KG1 (cell line): ENCODE results near the gene CDK19.
"Not testable (repeated sequence)": the region's sequence is repeated elsewhere in the genome, so short reads cannot be mapped to it uniquely, and the experiment has no call there.

Experiments used
- DNase-seq: peaks from one replicate; lab custom pipeline; 2025; lab: John Stamatoyannopoulos, UW

Gene CDK19

GRCh38 chr6:110813338-110814101 is 1.7 kb downstream of the CDK19 start:
- no peak for DNase-seq

- no peak for DNase-seq
These were observed 2.5 kb downstream of the CDK19 start for GRCh38 chr6:110812719-110813118.

GRCh38 chr6:110810896-110811586 is 4.2 kb downstream of the CDK19 start:
- no peak for DNase-seq

- DNase-seq: no peak
These were observed 5.5 kb downstream of the CDK19 start for GRCh38 chr6:110809792-110810191.

- not testable (repeated sequence) for DNase-seq
These were observed 13.1 kb downstream of the CDK19 start for GRCh38 chr6:110802175-110802574.

- no peak for DNase-seq
These were observed 14.5 kb downstream of the CDK19 start for GRCh38 chr6:110800839-110801196.

GRCh38 chr6:110800196-110800838 is 15.0 kb downstream of the CDK19 start:
- no peak for DNase-seq

- no peak for DNase-seq
These were observed 15.6 kb downstream of the CDK19 start for GRCh38 chr6:110799655-110800054.

GRCh38 chr6:110799189-110799588 is 16.1 kb downstream of the CDK19 start:
- no peak for DNase-seq

GRCh38 chr6:110795271-110795670 is 20.0 kb downstream of the CDK19 start:
- DNase-seq: no peak

- DNase-seq: no peak
These were observed 28.6 kb downstream of the CDK19 start for GRCh38 chr6:110786696-110787095.

GRCh38 chr6:110786271-110786670 is 29.0 kb downstream of the CDK19 start:
- no peak for DNase-seq

GRCh38 chr6:110784610-110784979 is 30.7 kb downstream of the CDK19 start:
- DNase-seq: no peak

GRCh38 chr6:110781522-110782214 is 33.6 kb downstream of the CDK19 start:
- no peak for DNase-seq

- no peak for DNase-seq
These were observed 36.9 kb downstream of the CDK19 start for GRCh38 chr6:110778333-110778732.

GRCh38 chr6:110777636-110778035 is 37.6 kb downstream of the CDK19 start:
- no peak for DNase-seq

- DNase-seq: no peak
These were observed 38.9 kb downstream of the CDK19 start for GRCh38 chr6:110776413-110776812.

GRCh38 chr6:110769923-110770322 is 45.3 kb downstream of the CDK19 start:
- DNase-seq: no peak

- no peak for DNase-seq
These were observed 47.2 kb downstream of the CDK19 start for GRCh38 chr6:110768057-110768456.

GRCh38 chr6:110761371-110761770 is 53.9 kb downstream of the CDK19 start:
- DNase-seq: no peak

GRCh38 chr6:110760589-110760988 is 54.7 kb downstream of the CDK19 start:
- no peak for DNase-seq

GRCh38 chr6:110760098-110760497 is 55.2 kb downstream of the CDK19 start:
- DNase-seq: not testable (repeated sequence)

- DNase-seq: no peak
These were observed 57.3 kb downstream of the CDK19 start for GRCh38 chr6:110757926-110758325.
